Liver (tissue), 9 donors: ENCODE measurements around the gene INTS1. TPM values are rescaled to one million over a fixed set of nuclear protein-coding genes. Genes with fewer than 3 reads are reported as not detected.
"Not testable (repeated sequence)": the region's sequence is repeated elsewhere in the genome, so short reads cannot be mapped to it uniquely, and the experiment has no call there.

Source experiments
- DNase-seq: peaks from one replicate; pipeline ENCODE4 v3.0.0-alpha.2; 2017; ENCODE audit warnings: low spot score
- H3K27ac ChIP-seq, 2 donors: one replicate each; pipeline ENCODE4 v1.7.0; 2013; ENCODE audit warnings: inconsistent platforms in 2 of 2, low read length in 2 of 2, control low read depth in 1 of 2, low read depth in 1 of 2, mild to moderate bottlenecking in 1 of 2
- H3K27me3 ChIP-seq, 4 donors: one replicate each; pipeline versions ENCODE4 v1.6.1 to v1.7.0; 2013; ENCODE audit warnings: low read length in 3 of 4, inconsistent platforms in 1 of 4, mild to moderate bottlenecking in 1 of 4, moderate library complexity in 1 of 4; ENCODE audit not compliant: control insufficient read depth in 4 of 4, insufficient read depth in 4 of 4
- H3K36me3 ChIP-seq, 4 donors: one replicate each; pipeline versions ENCODE4 v1.6.1 to v1.7.0; 2013; ENCODE audit warnings: low read length in 3 of 4, mild to moderate bottlenecking in 3 of 4, low read depth in 1 of 4, moderate library complexity in 1 of 4; ENCODE audit not compliant: control insufficient read depth in 4 of 4, insufficient read depth in 3 of 4
- H3K4me1 ChIP-seq, 4 donors: one replicate each; pipeline versions ENCODE4 v1.6.1 to v1.7.0; 2013; ENCODE audit warnings: low read length in 3 of 4, mild to moderate bottlenecking in 3 of 4, moderate library complexity in 1 of 4; ENCODE audit not compliant: control insufficient read depth in 4 of 4, insufficient read depth in 4 of 4
- H3K4me3 ChIP-seq, 3 donors: one replicate each; pipeline versions ENCODE4 v1.6.1 to v1.7.0; 2013; ENCODE audit warnings: low read length in 3 of 3, control low read depth in 1 of 3, low read depth in 1 of 3, mild to moderate bottlenecking in 1 of 3
- H3K9ac ChIP-seq, 2 donors: one replicate each; pipeline ENCODE4 v1.7.0; 2013; ENCODE audit warnings: low read length in 2 of 2, mild to moderate bottlenecking in 2 of 2, moderate library complexity in 2 of 2, control low read depth in 1 of 2, low read depth in 1 of 2
- H3K9me3 ChIP-seq, 4 donors: one replicate each; pipeline versions ENCODE4 v1.6.1 to v1.7.0; 2013; ENCODE audit warnings: low read length in 3 of 4; ENCODE audit not compliant: control insufficient read depth in 4 of 4
- EGR1 ChIP-seq, 2 donors: IDR thresholded peaks; 2 replicates each; pipeline ENCODE4 v1.6.1; 2016 to 2018; ENCODE audit warnings: antibody characterized with exemption in 2 of 2, low read depth in 2 of 2
- FOXA1 ChIP-seq: IDR thresholded peaks from 2 replicates; pipeline ENCODE4 v1.6.1; 2016; ENCODE audit warnings: antibody characterized with exemption
- FOXA2 ChIP-seq: IDR thresholded peaks from 2 replicates; pipeline ENCODE4 v1.6.1; 2016; ENCODE audit warnings: antibody characterized with exemption
- GABPA ChIP-seq, 2 donors: IDR thresholded peaks in 1 of 2; conservative IDR thresholded peaks in 1 of 2; 2 replicates each; pipeline ENCODE4 v1.6.1; 2016; ENCODE audit warnings: antibody characterized with exemption in 2 of 2, mild to moderate bottlenecking in 1 of 2, moderate library complexity in 1 of 2
- HNF4G ChIP-seq: IDR thresholded peaks from 2 replicates; pipeline ENCODE4 v1.6.1; 2016; ENCODE audit warnings: antibody characterized with exemption
- JUND ChIP-seq, 2 donors: IDR thresholded peaks; 2 replicates each; pipeline ENCODE4 v1.6.1; 2016; ENCODE audit warnings: antibody characterized with exemption in 2 of 2
- NR2F2 ChIP-seq: IDR thresholded peaks from 2 replicates; pipeline ENCODE4 v1.6.1; 2016; ENCODE audit warnings: antibody characterized with exemption
- SP1 ChIP-seq: IDR thresholded peaks from 2 replicates; pipeline ENCODE4 v1.6.1; 2018; ENCODE audit warnings: antibody characterized with exemption, mild to moderate bottlenecking
- TAF1 ChIP-seq: conservative IDR thresholded peaks from 2 replicates; pipeline ENCODE4 v1.6.1; 2016; ENCODE audit warnings: antibody characterized with exemption, mild to moderate bottlenecking
- YY1 ChIP-seq: IDR thresholded peaks from 2 replicates; pipeline ENCODE4 v1.6.1; 2016; ENCODE audit warnings: antibody characterized with exemption, mild to moderate bottlenecking
- WGBS: extraction: QIAGEN DNeasy Blood & Tissue Kit; methylation state at CpG from one replicate; pipeline ENCODE4 v1.1.7; 2013; 5-methylcytosine and 5-hydroxymethylcytosine counted together
- polyA plus RNA-seq, 2 donors: library from polyadenylated mRNA; stranded (reverse) in 1 of 2; unstranded in 1 of 2; fragments of 200-250 nt in 1 of 2; fragments of >200 nt in 1 of 2; fragmentation: Nextera tagmentation in 1 of 2; extraction: Ambion mirVana in 1 of 2; gene quantifications; one replicate each; pipeline versions ENCODE4 v1.2.1 to v1.2.3, GENCODE V29; 2013 to 2015
- total RNA-seq, 2 donors: library from RNA; depleted of rRNA; stranded (reverse); fragments of >200 nt; gene quantifications; one replicate each; pipeline ENCODE4 v1.2.3, GENCODE V29; 2014
- TF ChIP-seq, protein P1 (sequence below): IDR thresholded peaks from 2 replicates; pipeline ENCODE4 v1.6.1; 2016; ENCODE audit warnings: antibody characterized with exemption
- TF ChIP-seq, protein P2 (sequence below): fragments of 150-350 bp; IDR thresholded peaks from 2 replicates; pipeline ENCODE4 v1.5.1; 2017; ENCODE audit warnings: improper control_type of control experiment, low read depth, low read length; ENCODE audit not compliant: missing input control
- TF ChIP-seq, protein P3 (sequence below): IDR thresholded peaks from 2 replicates; pipeline ENCODE4 v1.6.1; 2016; ENCODE audit warnings: antibody characterized with exemption
- TF ChIP-seq, protein P4 (sequence below): IDR thresholded peaks from 2 replicates; pipeline ENCODE4 v1.6.1; 2016; ENCODE audit warnings: antibody characterized with exemption, mild to moderate bottlenecking
- TF ChIP-seq, protein P5 (sequence below): IDR thresholded peaks from 2 replicates; pipeline ENCODE4 v1.6.1; 2016; ENCODE audit warnings: antibody characterized with exemption
- donor health status: healthy.
- donor health status: healthy.
- donor health status: healthy.
- donor health status: healthy.
- donor health status: healthy.

The INTS1 gene
- total and polyA plus RNA-seq, 4 donors, result 14.6 to 37.9 (median 30.7) TPM

DNA sequence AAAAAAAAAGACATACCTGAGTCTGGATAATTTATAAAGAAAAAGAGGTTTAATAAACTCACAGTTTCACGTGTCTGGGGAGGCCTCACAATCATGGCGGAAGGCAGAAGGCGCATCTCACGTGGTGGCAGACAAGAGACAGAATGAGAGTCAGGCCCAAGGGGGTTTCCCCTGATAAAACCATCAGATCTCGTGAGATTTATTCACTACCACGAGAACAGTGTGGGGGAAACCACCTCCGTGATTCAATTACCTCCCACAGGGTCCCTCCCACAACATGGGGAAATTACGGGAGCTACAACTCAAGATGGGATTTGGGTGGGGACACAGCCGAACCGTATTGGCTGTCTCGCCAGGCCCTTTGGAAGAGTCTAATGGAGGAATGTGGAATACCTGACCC is 17.3 kb upstream of the INTS1 start (continued):
- no peak for TF ChIP-seq NR2F2
- TF ChIP-seq, protein P1, sequence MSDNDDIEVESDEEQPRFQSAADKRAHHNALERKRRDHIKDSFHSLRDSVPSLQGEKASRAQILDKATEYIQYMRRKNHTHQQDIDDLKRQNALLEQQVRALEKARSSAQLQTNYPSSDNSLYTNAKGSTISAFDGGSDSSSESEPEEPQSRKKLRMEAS, result no peak
- no peak for TF ChIP-seq SP1
- TF ChIP-seq, protein P2, sequence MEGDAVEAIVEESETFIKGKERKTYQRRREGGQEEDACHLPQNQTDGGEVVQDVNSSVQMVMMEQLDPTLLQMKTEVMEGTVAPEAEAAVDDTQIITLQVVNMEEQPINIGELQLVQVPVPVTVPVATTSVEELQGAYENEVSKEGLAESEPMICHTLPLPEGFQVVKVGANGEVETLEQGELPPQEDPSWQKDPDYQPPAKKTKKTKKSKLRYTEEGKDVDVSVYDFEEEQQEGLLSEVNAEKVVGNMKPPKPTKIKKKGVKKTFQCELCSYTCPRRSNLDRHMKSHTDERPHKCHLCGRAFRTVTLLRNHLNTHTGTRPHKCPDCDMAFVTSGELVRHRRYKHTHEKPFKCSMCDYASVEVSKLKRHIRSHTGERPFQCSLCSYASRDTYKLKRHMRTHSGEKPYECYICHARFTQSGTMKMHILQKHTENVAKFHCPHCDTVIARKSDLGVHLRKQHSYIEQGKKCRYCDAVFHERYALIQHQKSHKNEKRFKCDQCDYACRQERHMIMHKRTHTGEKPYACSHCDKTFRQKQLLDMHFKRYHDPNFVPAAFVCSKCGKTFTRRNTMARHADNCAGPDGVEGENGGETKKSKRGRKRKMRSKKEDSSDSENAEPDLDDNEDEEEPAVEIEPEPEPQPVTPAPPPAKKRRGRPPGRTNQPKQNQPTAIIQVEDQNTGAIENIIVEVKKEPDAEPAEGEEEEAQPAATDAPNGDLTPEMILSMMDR, result no peak

DNA sequence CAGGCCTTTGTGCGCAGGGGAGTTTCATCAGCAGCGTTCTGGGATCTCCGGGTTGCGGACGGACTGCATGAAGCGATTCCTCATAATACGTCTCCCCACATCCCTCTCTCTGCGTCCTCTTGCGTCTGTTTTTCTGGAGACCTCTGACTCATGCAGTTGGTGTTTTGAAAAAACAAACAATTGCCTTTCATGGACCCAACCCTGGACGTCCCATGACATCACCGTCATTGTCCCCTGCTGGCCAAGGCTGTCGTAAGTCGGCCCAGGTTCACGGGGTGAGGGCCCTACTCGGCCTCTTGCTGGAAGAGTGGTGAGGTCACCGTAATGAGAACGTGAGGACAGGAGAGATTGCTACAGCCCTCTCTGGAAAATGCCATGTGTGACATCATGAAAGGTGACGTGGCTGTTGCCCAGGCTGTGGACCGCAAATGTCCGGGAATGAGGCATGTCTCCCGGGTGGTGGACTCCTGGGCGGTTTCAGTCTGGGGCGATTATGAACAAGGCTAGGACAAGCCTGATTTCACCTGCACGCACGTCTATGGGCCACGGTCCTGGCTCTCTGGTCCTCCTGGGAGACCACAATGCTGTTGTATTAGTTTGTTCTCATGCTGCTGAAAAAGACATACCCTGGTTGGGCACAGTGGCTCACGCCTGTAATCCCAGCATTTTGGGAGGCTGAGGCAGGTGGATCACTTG is 16.5 kb upstream of the INTS1 start:
- Histone ChIP-seq H3K36me3 (no peaks in the 10 kb centered on the region), H3K9ac (no peak overlapping the region), H3K27ac (no peak overlapping the region), H3K4me3 (no peak overlapping the region), H3K27me3 (no peaks in the 10 kb centered on the region), H3K9me3 (no peaks in the 10 kb centered on the region), H3K4me1 (no peaks in the 10 kb centered on the region)
- no peak for DNase-seq
- WGBS, result 82% methylated on average over 27 of the region's 27 CpGs
- TF ChIP-seq, protein P2, result no peak
- TF ChIP-seq JUND (IDR thresholded peaks at IDR 0.05) (no peak), GABPA (IDR thresholded peaks at IDR 0.05 in 1 of 2, conservative IDR thresholded peaks at IDR 0.05 in 1 of 2) (no peak), FOXA1 (no peak), NR2F2 (no peak), FOXA2 (no peak), HNF4G (no peak), TAF1 (no peak), EGR1 (IDR thresholded peaks at IDR 0.05; ENCODE audit: low read depth in 2 of 2) (no peak), SP1 (no peak), YY1 (no peak)
- TF ChIP-seq, protein P3, sequence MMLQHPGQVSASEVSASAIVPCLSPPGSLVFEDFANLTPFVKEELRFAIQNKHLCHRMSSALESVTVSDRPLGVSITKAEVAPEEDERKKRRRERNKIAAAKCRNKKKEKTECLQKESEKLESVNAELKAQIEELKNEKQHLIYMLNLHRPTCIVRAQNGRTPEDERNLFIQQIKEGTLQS, result no peak
- TF ChIP-seq, protein P4, sequence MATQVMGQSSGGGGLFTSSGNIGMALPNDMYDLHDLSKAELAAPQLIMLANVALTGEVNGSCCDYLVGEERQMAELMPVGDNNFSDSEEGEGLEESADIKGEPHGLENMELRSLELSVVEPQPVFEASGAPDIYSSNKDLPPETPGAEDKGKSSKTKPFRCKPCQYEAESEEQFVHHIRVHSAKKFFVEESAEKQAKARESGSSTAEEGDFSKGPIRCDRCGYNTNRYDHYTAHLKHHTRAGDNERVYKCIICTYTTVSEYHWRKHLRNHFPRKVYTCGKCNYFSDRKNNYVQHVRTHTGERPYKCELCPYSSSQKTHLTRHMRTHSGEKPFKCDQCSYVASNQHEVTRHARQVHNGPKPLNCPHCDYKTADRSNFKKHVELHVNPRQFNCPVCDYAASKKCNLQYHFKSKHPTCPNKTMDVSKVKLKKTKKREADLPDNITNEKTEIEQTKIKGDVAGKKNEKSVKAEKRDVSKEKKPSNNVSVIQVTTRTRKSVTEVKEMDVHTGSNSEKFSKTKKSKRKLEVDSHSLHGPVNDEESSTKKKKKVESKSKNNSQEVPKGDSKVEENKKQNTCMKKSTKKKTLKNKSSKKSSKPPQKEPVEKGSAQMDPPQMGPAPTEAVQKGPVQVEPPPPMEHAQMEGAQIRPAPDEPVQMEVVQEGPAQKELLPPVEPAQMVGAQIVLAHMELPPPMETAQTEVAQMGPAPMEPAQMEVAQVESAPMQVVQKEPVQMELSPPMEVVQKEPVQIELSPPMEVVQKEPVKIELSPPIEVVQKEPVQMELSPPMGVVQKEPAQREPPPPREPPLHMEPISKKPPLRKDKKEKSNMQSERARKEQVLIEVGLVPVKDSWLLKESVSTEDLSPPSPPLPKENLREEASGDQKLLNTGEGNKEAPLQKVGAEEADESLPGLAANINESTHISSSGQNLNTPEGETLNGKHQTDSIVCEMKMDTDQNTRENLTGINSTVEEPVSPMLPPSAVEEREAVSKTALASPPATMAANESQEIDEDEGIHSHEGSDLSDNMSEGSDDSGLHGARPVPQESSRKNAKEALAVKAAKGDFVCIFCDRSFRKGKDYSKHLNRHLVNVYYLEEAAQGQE, result no peak
- TF ChIP-seq, protein P1, result no peak
- TF ChIP-seq, protein P5, sequence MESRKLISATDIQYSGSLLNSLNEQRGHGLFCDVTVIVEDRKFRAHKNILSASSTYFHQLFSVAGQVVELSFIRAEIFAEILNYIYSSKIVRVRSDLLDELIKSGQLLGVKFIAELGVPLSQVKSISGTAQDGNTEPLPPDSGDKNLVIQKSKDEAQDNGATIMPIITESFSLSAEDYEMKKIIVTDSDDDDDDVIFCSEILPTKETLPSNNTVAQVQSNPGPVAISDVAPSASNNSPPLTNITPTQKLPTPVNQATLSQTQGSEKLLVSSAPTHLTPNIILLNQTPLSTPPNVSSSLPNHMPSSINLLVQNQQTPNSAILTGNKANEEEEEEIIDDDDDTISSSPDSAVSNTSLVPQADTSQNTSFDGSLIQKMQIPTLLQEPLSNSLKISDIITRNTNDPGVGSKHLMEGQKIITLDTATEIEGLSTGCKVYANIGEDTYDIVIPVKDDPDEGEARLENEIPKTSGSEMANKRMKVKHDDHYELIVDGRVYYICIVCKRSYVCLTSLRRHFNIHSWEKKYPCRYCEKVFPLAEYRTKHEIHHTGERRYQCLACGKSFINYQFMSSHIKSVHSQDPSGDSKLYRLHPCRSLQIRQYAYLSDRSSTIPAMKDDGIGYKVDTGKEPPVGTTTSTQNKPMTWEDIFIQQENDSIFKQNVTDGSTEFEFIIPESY, result no peak

DNA sequence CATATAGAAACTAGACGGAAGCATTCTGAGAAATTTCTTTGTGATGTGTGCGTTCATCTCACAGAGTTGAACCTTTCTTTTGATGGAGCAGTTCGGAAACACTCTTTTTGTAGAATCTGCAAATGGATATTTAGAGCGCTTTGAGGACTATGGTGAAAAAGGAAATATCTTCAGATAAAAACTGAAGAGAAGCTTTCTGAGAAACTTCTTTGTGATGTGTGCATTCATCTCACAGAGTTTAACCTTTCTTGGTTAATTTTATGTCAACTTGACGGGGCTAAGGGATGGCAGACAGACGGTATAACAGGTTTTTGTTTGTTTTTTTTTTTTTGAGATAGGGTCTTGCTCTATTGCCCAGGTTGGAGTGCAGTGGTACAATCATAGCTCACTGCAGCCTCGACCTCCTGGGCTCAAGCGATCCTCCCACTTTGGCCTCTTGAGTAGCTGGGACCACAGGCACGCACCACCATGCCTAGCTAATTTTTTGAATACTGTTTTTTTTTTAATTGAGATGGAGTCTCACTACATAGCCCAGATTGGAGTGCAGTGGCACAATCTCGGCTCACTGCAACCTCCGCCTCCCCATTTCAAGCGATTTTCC is 15.2 kb upstream of the INTS1 start:
- H3K4me3 ChIP-seq, H3K27me3 ChIP-seq, H3K36me3 ChIP-seq, DNase-seq, H3K4me1 ChIP-seq, H3K27ac ChIP-seq, H3K9ac ChIP-seq, H3K9me3 ChIP-seq: not testable (repeated sequence)
- WGBS, result 89% methylated on average over 12 of the region's 12 CpGs
